GM12801 (cell line): ENCODE results near the gene RAP1GAP2.

Experiments used
- TF ChIP-seq, protein P1 (sequence below): IDR thresholded peaks from one replicate; pipeline ENCODE4 v1.5.1; 2011; ENCODE audit warnings: control low read depth; ENCODE audit not compliant: insufficient read length; ENCODE audit errors: extremely low read depth

RAP1GAP2 gene

DNA sequence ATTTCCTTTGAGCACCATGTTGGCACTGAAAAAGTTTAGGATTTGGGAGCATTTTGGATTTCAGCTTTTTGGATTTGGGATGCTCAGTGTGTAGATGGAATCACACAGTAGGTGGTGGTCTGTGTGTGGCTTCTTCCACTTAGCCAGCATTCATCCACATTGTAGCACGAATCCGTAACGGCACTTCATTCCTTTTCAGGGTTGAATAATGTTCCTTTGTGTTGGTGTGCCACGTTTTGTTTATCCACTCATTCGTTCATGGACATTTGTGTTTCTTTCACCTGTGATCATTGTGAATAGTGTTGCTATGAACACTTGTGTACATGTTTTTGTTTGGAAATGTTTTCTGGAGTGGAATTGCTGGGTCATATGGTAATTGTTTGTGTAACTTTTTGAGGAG, 85.1 kb downstream of the RAP1GAP2 start:
- TF ChIP-seq, protein P1, sequence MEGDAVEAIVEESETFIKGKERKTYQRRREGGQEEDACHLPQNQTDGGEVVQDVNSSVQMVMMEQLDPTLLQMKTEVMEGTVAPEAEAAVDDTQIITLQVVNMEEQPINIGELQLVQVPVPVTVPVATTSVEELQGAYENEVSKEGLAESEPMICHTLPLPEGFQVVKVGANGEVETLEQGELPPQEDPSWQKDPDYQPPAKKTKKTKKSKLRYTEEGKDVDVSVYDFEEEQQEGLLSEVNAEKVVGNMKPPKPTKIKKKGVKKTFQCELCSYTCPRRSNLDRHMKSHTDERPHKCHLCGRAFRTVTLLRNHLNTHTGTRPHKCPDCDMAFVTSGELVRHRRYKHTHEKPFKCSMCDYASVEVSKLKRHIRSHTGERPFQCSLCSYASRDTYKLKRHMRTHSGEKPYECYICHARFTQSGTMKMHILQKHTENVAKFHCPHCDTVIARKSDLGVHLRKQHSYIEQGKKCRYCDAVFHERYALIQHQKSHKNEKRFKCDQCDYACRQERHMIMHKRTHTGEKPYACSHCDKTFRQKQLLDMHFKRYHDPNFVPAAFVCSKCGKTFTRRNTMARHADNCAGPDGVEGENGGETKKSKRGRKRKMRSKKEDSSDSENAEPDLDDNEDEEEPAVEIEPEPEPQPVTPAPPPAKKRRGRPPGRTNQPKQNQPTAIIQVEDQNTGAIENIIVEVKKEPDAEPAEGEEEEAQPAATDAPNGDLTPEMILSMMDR, result no peak

DNA sequence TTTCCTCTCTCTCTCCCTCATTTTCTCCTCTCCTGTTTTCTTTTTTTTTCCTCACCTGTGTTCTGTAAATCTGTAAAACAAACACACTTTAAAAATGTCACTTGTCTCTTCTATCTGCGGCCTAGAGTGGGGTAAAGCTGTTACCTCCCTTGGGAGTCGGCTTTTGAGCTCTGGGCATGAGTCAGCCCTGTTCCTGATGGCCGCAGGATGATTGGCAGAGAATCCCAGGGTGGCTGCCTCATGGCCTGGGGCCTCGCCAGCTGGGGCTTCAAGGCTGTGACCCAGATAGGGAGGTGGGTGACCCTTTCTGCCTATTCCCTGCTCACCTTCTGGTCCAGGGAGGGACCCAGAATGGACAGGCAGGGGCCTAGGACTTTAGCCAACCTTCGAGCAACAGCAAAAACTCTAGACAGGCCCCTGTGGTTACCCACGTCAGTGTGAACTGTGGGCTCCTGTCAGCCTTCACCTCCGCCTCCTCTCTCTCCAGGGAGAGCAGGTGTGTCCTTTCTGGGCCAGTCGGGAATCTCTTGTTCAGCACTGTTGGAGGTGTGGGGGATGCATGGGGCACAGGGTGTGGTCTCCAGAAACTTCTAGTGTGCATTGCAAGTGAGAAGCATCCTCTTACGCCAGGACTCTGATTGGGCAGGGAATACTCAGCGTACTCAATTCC, 87.4 kb downstream of the RAP1GAP2 start:
- TF ChIP-seq, protein P1, result no peak

DNA sequence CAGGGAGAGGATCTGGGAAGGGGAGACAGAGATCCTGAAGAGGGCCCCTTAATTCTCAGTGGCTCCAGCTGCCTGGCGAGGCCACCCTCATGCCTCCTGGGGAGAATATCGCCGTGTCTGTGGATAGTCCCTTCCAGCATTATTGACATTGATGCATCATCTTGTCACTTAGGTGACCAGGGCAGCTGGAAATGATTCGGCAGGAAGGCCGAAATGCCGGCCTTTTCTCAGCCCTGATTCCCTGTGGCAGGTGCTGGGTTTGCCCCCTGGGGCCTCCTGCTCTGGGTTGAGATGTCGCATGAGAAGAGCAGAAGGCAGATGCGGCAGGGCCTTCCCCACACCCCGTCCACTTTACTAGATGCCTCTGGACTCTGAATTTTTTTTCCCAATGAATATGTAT, 89.5 kb downstream of the RAP1GAP2 start:
- TF ChIP-seq, protein P1, result no peak

DNA sequence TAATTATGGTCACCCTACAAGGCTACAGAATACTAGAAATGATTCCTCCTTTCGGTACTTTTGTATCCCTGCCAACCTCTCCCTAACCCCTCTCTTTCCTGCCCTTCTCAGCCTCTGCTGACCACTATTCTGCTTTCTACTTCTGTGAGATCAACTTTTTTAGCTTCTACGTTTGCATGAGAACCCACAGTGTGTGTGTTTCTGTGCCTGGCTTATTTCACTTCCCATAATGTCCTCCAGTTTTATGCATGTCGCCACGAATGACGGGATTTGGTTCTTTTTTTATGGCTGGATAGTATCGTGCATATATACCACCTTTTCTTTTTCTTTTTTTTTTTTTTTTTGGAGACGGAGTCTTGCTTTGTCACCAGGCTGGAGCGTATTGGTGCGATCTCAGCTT, 92.1 kb downstream of the RAP1GAP2 start:
- TF ChIP-seq, protein P1, result no peak

DNA sequence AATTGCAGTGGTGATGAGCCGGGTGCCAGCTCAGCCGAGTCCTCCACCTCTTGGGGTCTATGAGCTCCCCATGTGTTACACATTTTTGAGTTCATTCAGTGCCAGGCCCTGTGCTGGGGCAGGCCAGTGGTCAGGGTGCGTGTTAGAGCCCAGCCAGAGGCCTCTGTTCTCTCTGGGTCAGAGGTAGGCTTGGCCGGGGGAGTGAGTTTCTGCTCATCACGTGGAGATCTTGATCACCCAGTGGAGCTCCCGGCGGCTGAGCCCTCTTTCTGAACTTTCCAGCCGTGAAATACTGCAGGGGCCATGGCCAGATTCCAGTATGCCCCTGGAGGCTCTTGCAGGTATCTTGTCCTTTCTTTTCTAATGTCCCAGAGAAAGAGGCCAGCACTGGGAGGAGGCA, 93.0 kb downstream of the RAP1GAP2 start:
- TF ChIP-seq, protein P1, result no peak

DNA sequence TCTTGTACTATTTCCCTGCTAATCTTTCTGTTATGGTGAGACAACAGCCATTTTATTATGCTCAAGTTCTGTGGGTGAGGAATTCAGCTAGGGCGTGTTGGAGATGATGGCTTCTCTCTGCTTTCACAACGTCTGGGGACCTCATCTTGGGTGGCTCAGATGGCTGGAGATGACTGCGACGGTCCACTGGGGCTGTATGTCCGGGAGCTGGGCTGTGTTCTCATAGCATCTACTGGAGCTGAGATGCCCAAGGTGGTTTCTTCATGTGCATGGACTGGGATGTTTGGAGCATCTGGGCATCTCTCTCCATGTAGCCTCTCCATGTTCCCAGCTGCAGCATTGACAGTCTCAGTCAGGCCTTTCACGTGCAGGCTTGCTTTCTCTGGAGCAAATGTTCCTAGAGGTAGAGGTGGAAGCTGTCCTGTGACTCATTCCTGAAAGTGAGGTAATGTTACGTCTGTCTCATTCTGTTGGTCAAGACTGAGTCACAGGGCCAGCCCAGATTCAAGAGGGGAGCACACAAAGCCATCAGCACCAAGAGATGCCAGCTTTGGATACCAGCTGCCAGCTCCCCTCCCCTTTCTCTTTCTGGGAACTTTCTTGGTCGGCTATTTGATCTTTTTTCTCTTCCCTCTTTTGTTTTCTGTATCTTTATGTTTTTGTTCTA, 96.2 kb downstream of the RAP1GAP2 start:
- TF ChIP-seq, protein P1, result no peak

DNA sequence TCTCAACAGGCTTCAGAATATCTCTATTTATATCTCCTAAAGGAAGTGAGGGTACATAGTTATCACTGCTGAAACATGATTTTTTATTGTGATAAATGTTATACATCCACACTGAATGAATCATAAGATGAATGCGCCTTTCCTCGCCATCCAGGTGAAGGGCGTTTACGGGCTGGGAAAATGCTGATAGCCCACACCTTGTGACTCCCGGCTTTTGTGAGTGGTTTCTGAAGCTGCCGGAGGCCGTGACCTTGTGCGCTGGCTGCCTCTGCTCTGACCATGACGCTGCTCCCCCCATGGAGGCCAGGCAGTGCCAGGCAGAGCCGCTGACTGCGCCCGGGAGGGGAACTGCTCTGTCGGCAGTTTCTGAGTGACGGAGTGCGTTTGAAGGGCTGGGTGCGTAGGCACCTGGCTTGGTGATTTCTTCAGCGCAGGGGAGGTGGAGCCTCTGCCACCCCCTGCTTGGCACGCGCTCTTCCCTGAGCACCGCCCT, 97.2 kb downstream of the RAP1GAP2 start:
- TF ChIP-seq, protein P1, result no peak
